B cell (primary cell): ENCODE results near the gene HSPA12B. TPM values are rescaled to one million over a fixed set of nuclear protein-coding genes. Genes with fewer than 3 reads are reported as not detected.

Experiments used
- ATAC-seq: fragments of 200-7000 bp; cut with Tn5 transposase; one replicate; pipeline ENCODE4 v1.10.0; 2021; ENCODE audit warnings: low read depth, mild to moderate bottlenecking, moderate number of reproducible peaks, moderate library complexity
- CTCF ChIA-PET: fragments of 350-600 bp; sonication (Branson Sonifier 250); formaldehyde crosslinking; loops from one replicate; lab custom pipeline; 2021; ENCODE audit warnings: antibody characterized with exemption, inconsistent platforms; lab: Charles Lee
- POLR2A ChIA-PET: fragments of 350-600 bp; sonication (Branson Sonifier 250); formaldehyde crosslinking; loops from one replicate; lab custom pipeline; 2021; ENCODE audit warnings: antibody characterized with exemption; lab: Charles Lee
- DNase-seq: peaks from one replicate; pipeline ENCODE4 v3.0.0; 2013
- H2AFZ ChIP-seq: 2 replicates; pipeline ENCODE4 v1.6.1; 2012; ENCODE audit warnings: mild to moderate bottlenecking, low read depth, low read length; ENCODE audit not compliant: insufficient read depth, poor library complexity, severe bottlenecking
- H3K27ac ChIP-seq, 2 donors: 1 replicate in 1 of 2; 2 replicates in 1 of 2; pipeline ENCODE4 v1.5.1; 2012 to 2013; ENCODE audit warnings: low read length in 2 of 2, mild to moderate bottlenecking in 2 of 2, moderate library complexity in 1 of 2
- H3K27me3 ChIP-seq, 4 experiments: fragments of 200-600 bp in 1 of 4; sonication (generic) in 1 of 4; replicated peaks in 1 of 4; 1 replicate in 2 of 4; 2 replicates in 2 of 4; pipeline versions ENCODE4 v1.6.1 to v1.7.0; 2013 to 2016; ENCODE audit warnings: low read length in 3 of 4, mild to moderate bottlenecking in 2 of 4, mixed read lengths in 1 of 4, moderate library complexity in 1 of 4; ENCODE audit not compliant: insufficient read depth in 4 of 4, control insufficient read depth in 3 of 4; ENCODE audit errors: control extremely low read depth in 1 of 4
- H3K36me3 ChIP-seq, 2 experiments: replicated peaks in 1 of 2; 1 replicate in 1 of 2; 2 replicates in 1 of 2; pipeline versions ENCODE4 v1.6.1 to v1.7.1; 2013; ENCODE audit warnings: low read length in 1 of 2; ENCODE audit not compliant: insufficient read depth in 2 of 2, control insufficient read depth in 1 of 2; ENCODE audit errors: control extremely low read depth in 1 of 2, extremely low read depth in 1 of 2
- H3K4me1 ChIP-seq, 2 donors: fragments of 200-600 bp in 1 of 2; sonication (generic) in 1 of 2; 1 replicate in 1 of 2; 2 replicates in 1 of 2; pipeline versions ENCODE4 v1.5.1 to v1.6.1; 2013 to 2017; ENCODE audit warnings: low read length in 2 of 2; ENCODE audit not compliant: control insufficient read depth in 2 of 2, insufficient read depth in 2 of 2
- H3K4me2 ChIP-seq: replicated peaks from 2 replicates; pipeline ENCODE3; 2012; ENCODE audit warnings: mild to moderate bottlenecking, low read depth, low read length; ENCODE audit not compliant: poor library complexity, severe bottlenecking
- H3K4me3 ChIP-seq, 5 experiments: fragments of 200-600 bp in 1 of 5; sonication (generic) in 1 of 5; 1 replicate in 3 of 5; 2 replicates in 2 of 5; pipeline versions ENCODE4 v1.5.1 to v1.7.0; 2011 to 2016; ENCODE audit warnings: low read length in 4 of 5, mild to moderate bottlenecking in 4 of 5, low read depth in 2 of 5, control low read depth in 1 of 5, moderate library complexity in 1 of 5; ENCODE audit not compliant: insufficient read depth in 1 of 5; ENCODE audit errors: control extremely low read depth in 1 of 5, extremely low read depth in 1 of 5
- H3K79me2 ChIP-seq: fragments of 200-600 bp; sonication (generic); one replicate; pipeline ENCODE4 v1.6.0; 2016; ENCODE audit warnings: low read length; ENCODE audit not compliant: control insufficient read depth, insufficient read depth
- H3K9ac ChIP-seq: fragments of 200-600 bp; sonication (generic); 2 replicates; pipeline ENCODE4 v1.6.1; 2017; ENCODE audit warnings: mild to moderate bottlenecking, low read length, moderate library complexity
- H3K9me3 ChIP-seq, 3 donors: one replicate each; pipeline versions ENCODE4 v1.6.1 to v1.7.1; 2013; ENCODE audit warnings: low read length in 2 of 3; ENCODE audit not compliant: control insufficient read depth in 2 of 3, insufficient read depth in 1 of 3; ENCODE audit errors: control extremely low read depth in 1 of 3
- H4K20me1 ChIP-seq: 2 replicates; pipeline ENCODE4 v1.6.0; 2012; ENCODE audit warnings: mild to moderate bottlenecking, low read length; ENCODE audit not compliant: insufficient read depth, control insufficient read depth, poor library complexity, severe bottlenecking
- H3K27ac Mint-ChIP-seq: one replicate; pipeline ENCODE4 v1.8.0; 2021; ENCODE audit warnings: mixed read lengths
- H3K27me3 Mint-ChIP-seq: one replicate; pipeline ENCODE4 v1.8.0; 2021; ENCODE audit warnings: mixed read lengths
- H3K4me1 Mint-ChIP-seq: one replicate; pipeline ENCODE4 v1.8.0; 2021; ENCODE audit warnings: mixed read lengths
- H3K4me3 Mint-ChIP-seq: one replicate; pipeline ENCODE4 v1.8.0; 2021; ENCODE audit warnings: mixed read lengths
- H3K9me3 Mint-ChIP-seq: one replicate; pipeline ENCODE4 v1.8.0; 2022; ENCODE audit warnings: mixed read lengths; ENCODE audit not compliant: insufficient read depth
- CTCF ChIP-seq: fragments of 200-600 bp; IDR thresholded peaks from one replicate; pipeline ENCODE4 v1.8.0; 2022; ENCODE audit warnings: antibody characterized with exemption, mild to moderate bottlenecking
- EZH2 ChIP-seq: IDR thresholded peaks from 2 replicates; pipeline ENCODE4 v1.6.1; 2012; ENCODE audit warnings: borderline replicate concordance, low read depth, mild to moderate bottlenecking, moderate library complexity, low read length; ENCODE audit not compliant: insufficient read depth, poor library complexity, severe bottlenecking
- WGBS: methylation state at CpG from one replicate; pipeline ENCODE4 v1.1.5; 2013; ENCODE audit warnings: missing lambda C conversion rate; ENCODE audit not compliant: insufficient coverage; 5-methylcytosine and 5-hydroxymethylcytosine counted together
- intact Hi-C: fragments of 100-400 bp; cut with micrococcal nuclease; formaldehyde crosslinking; loops from one replicate; pipeline ENCODE4 v1.10.0; 2022
- polyA plus RNA-seq: library from polyadenylated mRNA; depleted of rRNA; stranded (reverse); fragments of >200 nt; gene quantifications from 2 replicates; pipeline ENCODE4 v1.2.3, GENCODE V29; 2012
- total RNA-seq, 2 donors: library from RNA; stranded (reverse); fragments of 120-200 nt in 1 of 2; gene quantifications; 1 replicate in 1 of 2; 2 replicates in 1 of 2; pipeline versions ENCODE4 v1.2.3 to v1.2.4, GENCODE V29; 2013 to 2022

The HSPA12B gene
- total and polyA plus RNA-seq, 2 donors (not counting 1 experiment from before 2014, with no cell fraction given) = not detected

DNA sequence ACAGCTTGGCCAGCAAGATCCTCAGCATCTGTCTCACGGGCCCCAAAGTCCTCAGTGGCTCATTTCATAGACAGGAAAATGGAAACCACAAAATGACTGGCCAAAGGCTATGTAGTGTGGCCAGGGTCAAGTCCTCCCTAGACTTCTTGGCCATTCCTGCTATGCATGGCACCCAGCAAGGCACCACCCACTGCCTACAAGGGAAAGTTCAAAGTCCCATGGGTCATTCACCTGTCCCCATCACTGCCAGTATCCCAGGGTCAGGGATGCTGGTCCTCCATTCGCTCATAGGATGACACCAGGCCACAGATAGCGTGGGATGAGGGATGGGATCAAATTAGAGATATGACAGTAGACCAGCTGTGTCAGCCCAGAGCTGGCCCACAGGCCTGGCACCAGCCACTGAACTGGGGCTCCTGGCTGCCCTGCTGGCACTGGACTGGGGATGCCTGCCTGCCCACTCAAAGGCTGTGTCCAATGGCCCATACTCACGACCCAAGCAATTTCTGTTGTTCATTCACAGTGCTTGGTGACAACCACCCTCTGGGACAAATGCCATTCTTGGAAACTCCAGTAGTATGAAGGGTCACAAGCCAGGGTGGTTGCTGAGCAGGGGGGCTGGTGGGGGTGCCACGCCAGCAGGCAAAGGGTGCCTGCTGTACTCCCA, 23.5 kb downstream of the HSPA12B start:
- Histone ChIP-seq H3K79me2 (peaks cover 13% of the 10 kb centered on the region), H3K4me1 (peaks cover 5 to 11% of the 10 kb centered on the region in 2 donors), H3K9me3 (no peaks in the 10 kb centered on the region), H3K4me2 (no peak overlapping the region), H3K9ac (no peak overlapping the region), H4K20me1 (no peaks in the 10 kb centered on the region), H3K36me3 (peaks cover 0 to 5% of the 10 kb centered on the region in 2 experiments), H2AFZ (no peak overlapping the region), H3K4me3 (no peak overlapping the region), H3K27ac (no peak overlapping the region), H3K27me3 (no peaks in the 10 kb centered on the region)
- ATAC-seq (no peak), DNase-seq (no peak)
- Mint-ChIP-seq H3K4me3 (no peak overlapping the region), H3K9me3 (no peaks in the 10 kb centered on the region), H3K27ac (no peak overlapping the region), H3K27me3 (no peaks in the 10 kb centered on the region), H3K4me1 (peaks cover 13% of the 10 kb centered on the region)
- no peak for TF ChIP-seq CTCF
- TF ChIP-seq EZH2 = no peak
- 87% methylated on average over 5 of the region's 5 CpGs for WGBS
- CTCF ChIA-PET = interaction anchor here (0.6 to 3.9 kb wide), 4 partner anchors 11 to 280 kb away, joined by 3 to 47 read pairs (median 6); partner anchors contain the start of genes ADISSP and SPEF1
- POLR2A ChIA-PET = no interaction called here
- intact Hi-C loops = no loop called here

- Histone ChIP-seq H3K36me3 (peaks cover 0 to 8% of the 10 kb centered on the region in 2 experiments), H3K27ac (no peak overlapping the region), H3K27me3 (no peaks in the 10 kb centered on the region), H3K4me3 (no peak overlapping the region), H3K79me2 (peaks cover 13% of the 10 kb centered on the region), H3K4me1 (peaks cover 10 to 12% of the 10 kb centered on the region in 2 donors), H2AFZ (no peak overlapping the region), H3K4me2 (no peak overlapping the region), H3K9me3 (peaks cover 0 to 4% (median 0%) of the 10 kb centered on the region in 3 donors), H4K20me1 (no peaks in the 10 kb centered on the region), H3K9ac (no peak overlapping the region)
- ChIA-PET POLR2A (no interaction called here), CTCF (interaction anchor here (0.9 to 2.8 kb wide), 5 partner anchors 9 to 98 kb away, joined by 3 to 10 read pairs (median 5); partner anchors contain the start of gene ADISSP)
- H3K4me3 Mint-ChIP-seq = no peak overlapping the region
- WGBS = no CpG with 5 or more reads among the region's 2 CpGs
- no peaks in the 10 kb centered on the region for H3K9me3 Mint-ChIP-seq
- no peak for DNase-seq
- peaks cover 14% of the 10 kb centered on the region for H3K4me1 Mint-ChIP-seq
- H3K27ac Mint-ChIP-seq = no peak overlapping the region
- intact Hi-C loops = no loop called here
- H3K27me3 Mint-ChIP-seq = no peaks in the 10 kb centered on the region
- no peak for ATAC-seq
- TF ChIP-seq CTCF (no peak), EZH2 (no peak)
Measured at GRCh38 chr20:3757268-3757667, 24.8 kb downstream of the HSPA12B start.
